C4-2B (cell line): ENCODE data around the gene HS3ST6.

Experiments used
- ZFX ChIP-seq: fragments of 450-650 bp; IDR thresholded peaks from 2 replicates; pipeline ENCODE4 v1.6.1; 2017
- TF ChIP-seq, protein P1 (sequence below): fragments of 450-650 bp; conservative IDR thresholded peaks from 2 replicates; pipeline ENCODE4 v1.5.1; 2017; ENCODE audit warnings: mild to moderate bottlenecking

DNA sequence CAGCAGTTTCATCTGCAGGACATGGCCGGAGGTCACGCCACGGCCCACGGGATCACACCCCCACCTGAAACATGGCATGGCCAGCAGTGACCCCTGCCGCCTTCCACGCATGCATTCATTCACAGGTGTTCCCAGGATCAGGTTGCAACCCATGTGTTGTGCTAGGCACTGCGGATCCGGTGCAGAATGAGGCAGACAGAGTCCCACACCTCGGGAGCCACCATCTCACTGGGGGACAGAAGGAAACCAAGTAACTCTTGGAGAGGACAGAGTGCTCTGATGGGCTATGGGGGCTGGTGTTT lies 29.1 kb upstream of the HS3ST6 start:
- TF ChIP-seq, protein P1, sequence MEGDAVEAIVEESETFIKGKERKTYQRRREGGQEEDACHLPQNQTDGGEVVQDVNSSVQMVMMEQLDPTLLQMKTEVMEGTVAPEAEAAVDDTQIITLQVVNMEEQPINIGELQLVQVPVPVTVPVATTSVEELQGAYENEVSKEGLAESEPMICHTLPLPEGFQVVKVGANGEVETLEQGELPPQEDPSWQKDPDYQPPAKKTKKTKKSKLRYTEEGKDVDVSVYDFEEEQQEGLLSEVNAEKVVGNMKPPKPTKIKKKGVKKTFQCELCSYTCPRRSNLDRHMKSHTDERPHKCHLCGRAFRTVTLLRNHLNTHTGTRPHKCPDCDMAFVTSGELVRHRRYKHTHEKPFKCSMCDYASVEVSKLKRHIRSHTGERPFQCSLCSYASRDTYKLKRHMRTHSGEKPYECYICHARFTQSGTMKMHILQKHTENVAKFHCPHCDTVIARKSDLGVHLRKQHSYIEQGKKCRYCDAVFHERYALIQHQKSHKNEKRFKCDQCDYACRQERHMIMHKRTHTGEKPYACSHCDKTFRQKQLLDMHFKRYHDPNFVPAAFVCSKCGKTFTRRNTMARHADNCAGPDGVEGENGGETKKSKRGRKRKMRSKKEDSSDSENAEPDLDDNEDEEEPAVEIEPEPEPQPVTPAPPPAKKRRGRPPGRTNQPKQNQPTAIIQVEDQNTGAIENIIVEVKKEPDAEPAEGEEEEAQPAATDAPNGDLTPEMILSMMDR, result no peak
- no peak for TF ChIP-seq ZFX
